Jurkat, Clone E6-1 (cell line): ENCODE data around the gene GID8.
"Not testable (repeated sequence)": the region's sequence is repeated elsewhere in the genome, so short reads cannot be mapped to it uniquely, and the experiment has no call there.

Source experiments
- DNase-seq: peaks from one replicate; pipeline ENCODE4 v3.0.0-alpha.2; 2011; ENCODE audit warnings: low read depth, low spot score
- H3K4me3 ChIP-seq: 2 replicates; pipeline ENCODE4 v1.5.1; 2011; ENCODE audit warnings: mild to moderate bottlenecking, low read length, control low read depth, moderate library complexity

The GID8 gene

GRCh38 chr20:62952373-62952967 lies 14.5 kb downstream of the GID8 start, which contains the start of gene SLC17A9:
SLC17A9 (plus strand) TSS chr20:62952709; CDS start chr20:62952831, 122 bp downstream.
- peak within 1 kb of the TSS; percentile 15; the same call in 1 of the 2 replicates for H3K4me3 ChIP-seq

GRCh38 chr20:62952968-62953838 lies 15.3 kb downstream of the GID8 start:
- DNase-seq = no peak
- peak overlapping the region; percentile 15 for H3K4me3 ChIP-seq

More at GRCh38 chr20:62952373-62952967, 14.5 kb downstream of the GID8 start, which contains the start of gene SLC17A9:
- no peak for DNase-seq

- peak; percentile 88 for DNase-seq
- H3K4me3 ChIP-seq = peak overlapping the region; percentile 15
Measured at GRCh38 chr20:62953839-62954703, 16.1 kb downstream of the GID8 start.

GRCh38 chr20:62955519-62956386 lies 17.8 kb downstream of the GID8 start:
- no peak overlapping the region for H3K4me3 ChIP-seq
- no peak for DNase-seq

GRCh38 chr20:62956387-62957135 lies 18.6 kb downstream of the GID8 start:
- H3K4me3 ChIP-seq = no peak overlapping the region
- DNase-seq = no peak

GRCh38 chr20:62957136-62958117 lies 19.5 kb downstream of the GID8 start:
- DNase-seq = no peak
- H3K4me3 ChIP-seq = no peak overlapping the region

- no peak overlapping the region for H3K4me3 ChIP-seq
- DNase-seq = no peak
Measured at GRCh38 chr20:62958388-62959100, 20.6 kb downstream of the GID8 start.

GRCh38 chr20:62959101-62959971 lies 21.4 kb downstream of the GID8 start:
- no peak overlapping the region for H3K4me3 ChIP-seq
- DNase-seq = no peak

GRCh38 chr20:62959998-62960436 lies 22.1 kb downstream of the GID8 start:
- DNase-seq = no peak
- H3K4me3 ChIP-seq = no peak overlapping the region

- DNase-seq, H3K4me3 ChIP-seq: not testable (repeated sequence)
Measured at GRCh38 chr20:62960446-62961309, 22.7 kb downstream of the GID8 start.

GRCh38 chr20:62961310-62961783 lies 23.4 kb downstream of the GID8 start:
- H3K4me3 ChIP-seq = no peak overlapping the region
- DNase-seq = no peak

- DNase-seq = no peak
- H3K4me3 ChIP-seq = no peak overlapping the region
Measured at GRCh38 chr20:62961799-62962198, 23.9 kb downstream of the GID8 start.

- no peak for DNase-seq
- no peak overlapping the region for H3K4me3 ChIP-seq
Measured at GRCh38 chr20:62962221-62962879, 24.4 kb downstream of the GID8 start.
